CD1c-positive myeloid dendritic cell (primary cell): ENCODE results near the gene ZNF764.
"Not testable (repeated sequence)": the region's sequence is repeated elsewhere in the genome, so short reads cannot be mapped to it uniquely, and the experiment has no call there.

Experiments used
- DNase-seq: peaks from one replicate; pipeline ENCODE4 v3.0.0-alpha.2; 2016; ENCODE audit errors: extremely low spot score

The ZNF764 gene

GRCh38 chr16:30527635-30528178 lies 30.5 kb downstream of the ZNF764 start:
- peak; percentile 83 for DNase-seq

- peak; percentile 97 for DNase-seq
Observed at GRCh38 chr16:30526823-30527634, 31.1 kb downstream of the ZNF764 start.

GRCh38 chr16:30526137-30526822 lies 31.9 kb downstream of the ZNF764 start, which contains the start of gene ZNF768:
ZNF768 (minus strand) TSS chr16:30526566; CDS start chr16:30526413, 153 bp downstream.
- DNase-seq: peak; percentile 56

GRCh38 chr16:30525844-30526136 lies 32.4 kb downstream of the ZNF764 start:
- DNase-seq: peak; percentile 51

- no peak for DNase-seq
Observed at GRCh38 chr16:30524575-30525568, 33.3 kb downstream of the ZNF764 start.

GRCh38 chr16:30523768-30524574 lies 34.2 kb downstream of the ZNF764 start:
- no peak for DNase-seq

- not testable (repeated sequence) for DNase-seq
Observed at GRCh38 chr16:30522702-30523463, 35.3 kb downstream of the ZNF764 start.

- DNase-seq: no peak
Observed at GRCh38 chr16:30521873-30522641, 36.1 kb downstream of the ZNF764 start.

- DNase-seq: no peak
Observed at GRCh38 chr16:30521476-30521872, 36.7 kb downstream of the ZNF764 start.

- no peak for DNase-seq
Observed at GRCh38 chr16:30519120-30520049, 38.8 kb downstream of the ZNF764 start.

GRCh38 chr16:30518552-30518951 lies 39.6 kb downstream of the ZNF764 start:
- DNase-seq: no peak

GRCh38 chr16:30515275-30515674 lies 42.9 kb downstream of the ZNF764 start:
- no peak for DNase-seq

- no peak for DNase-seq
Observed at GRCh38 chr16:30511509-30511908, 46.7 kb downstream of the ZNF764 start.

- DNase-seq: no peak
Observed at GRCh38 chr16:30510376-30510938, 47.7 kb downstream of the ZNF764 start.

- DNase-seq: no peak
Observed at GRCh38 chr16:30509081-30509765, 49.0 kb downstream of the ZNF764 start.
